Activated gamma-delta T cell treated with anti-CD3 and anti-CD28 coated beads, Interleukin-2, amount 50 U/mL, for 16 hours (primary cell): Measurements from ENCODE around the gene SMIM24.
"Not testable (repeated sequence)": the region's sequence is repeated elsewhere in the genome, so short reads cannot be mapped to it uniquely, and the experiment has no call there.

Source experiments
- DNase-seq: peaks from one replicate; pipeline ENCODE4 v3.0.0-alpha.2; 2020; ENCODE audit warnings: low read depth

Gene SMIM24

GRCh38 chr19:3433313-3433712 is 47.0 kb downstream of the SMIM24 start:
- no peak for DNase-seq

DNA sequence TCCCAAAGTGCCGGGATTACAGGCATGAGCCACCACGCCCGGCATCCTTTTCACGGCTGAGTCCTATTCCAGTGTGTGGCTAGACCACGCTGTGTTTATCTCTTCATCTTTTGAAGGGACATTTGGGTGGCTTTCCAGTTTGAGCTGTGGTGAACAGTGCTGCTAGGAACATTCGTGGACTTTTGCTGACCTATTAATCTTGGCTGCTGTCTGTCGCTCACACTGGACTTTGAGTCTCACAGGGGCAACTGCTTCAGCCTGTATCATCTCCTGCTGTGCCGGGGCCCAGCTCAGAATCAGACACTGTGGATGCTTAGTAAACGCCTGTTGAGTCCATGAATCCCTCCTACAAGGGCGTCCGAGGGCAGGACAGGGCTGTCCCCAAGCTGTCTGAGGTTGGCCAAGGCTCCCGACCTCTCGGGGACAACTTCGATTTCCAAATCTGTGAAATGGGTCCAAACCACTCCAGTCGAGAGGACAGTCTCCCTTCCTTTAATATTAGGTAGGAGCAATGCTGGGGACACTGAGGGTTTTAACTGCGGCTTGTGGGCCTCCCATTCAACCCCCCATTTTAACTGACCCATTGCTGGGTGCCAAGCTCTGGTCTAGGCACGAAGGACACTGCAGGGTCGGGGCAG is 48.4 kb downstream of the SMIM24 start:
- no peak for DNase-seq

- not testable (repeated sequence) for DNase-seq
Measured at GRCh38 chr19:3430366-3430680, 50.0 kb downstream of the SMIM24 start.

DNA sequence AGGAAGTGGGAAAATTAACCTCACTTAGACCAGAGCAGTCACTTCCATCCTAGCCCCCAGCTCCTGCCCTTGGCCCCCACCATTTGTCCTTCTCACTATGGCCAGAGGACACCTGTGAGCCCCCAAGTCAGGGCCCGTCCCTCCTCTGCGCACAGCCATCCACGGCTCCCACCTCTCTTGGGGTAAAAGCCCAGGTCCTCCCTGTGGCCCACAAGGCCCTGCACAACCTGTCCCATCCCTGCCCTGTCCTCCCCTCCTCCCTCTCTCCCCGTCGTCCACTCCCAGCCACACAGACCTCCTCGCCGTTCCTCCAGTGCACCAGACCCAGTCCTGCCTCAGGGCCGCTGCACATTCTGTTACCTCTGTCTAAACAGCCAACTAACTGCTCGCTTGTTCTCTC is 53.9 kb downstream of the SMIM24 start:
- no peak for DNase-seq
